8988T (cell line): ENCODE measurements around the gene HSPH1.
A peak's percentile ranks its signal among the peaks of the same experiment; 100 is the strongest.
"Not testable (repeated sequence)": the region's sequence is repeated elsewhere in the genome, so short reads cannot be mapped to it uniquely, and the experiment has no call there.

ENCODE experiments used
- DNase-seq: peaks from one replicate; pipeline ENCODE4 v3.0.0; 2011

HSPH1 gene

DNA sequence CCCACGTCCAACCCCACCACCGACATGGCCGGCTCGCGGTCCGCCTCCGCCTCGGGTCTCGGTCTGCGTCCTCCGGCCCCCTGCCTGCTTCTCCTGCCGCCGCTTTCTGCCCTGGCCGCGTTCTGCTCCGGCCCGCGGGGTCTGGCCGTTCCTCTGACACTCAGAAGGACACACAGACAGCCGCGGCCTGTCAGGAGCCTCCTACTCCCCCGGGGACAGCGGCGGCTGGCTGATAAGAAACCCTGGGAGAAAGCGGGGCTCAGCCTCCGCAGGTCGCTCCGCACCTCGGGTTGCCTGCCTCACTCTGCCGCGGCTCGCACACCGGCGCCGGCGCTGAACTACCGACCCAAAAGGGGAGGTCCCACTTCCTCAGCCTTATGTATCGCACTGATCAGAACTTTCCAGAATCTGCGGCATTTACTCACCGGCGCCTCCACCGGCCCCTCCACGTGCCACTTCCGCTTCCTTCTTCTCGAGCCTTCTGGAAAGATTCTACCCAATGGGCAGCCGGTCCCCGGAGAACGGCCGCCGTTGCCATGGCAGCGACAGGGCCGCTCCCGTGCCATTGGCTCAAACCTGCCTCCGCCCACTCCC is at the start of gene HSPH1:
Gene HSPH1, minus strand, starts transcription at position 348 of the 594 bp plus-strand sequence. Its CDS starts 322 bp downstream, at position 26.
- peak; percentile 84 for DNase-seq

DNA sequence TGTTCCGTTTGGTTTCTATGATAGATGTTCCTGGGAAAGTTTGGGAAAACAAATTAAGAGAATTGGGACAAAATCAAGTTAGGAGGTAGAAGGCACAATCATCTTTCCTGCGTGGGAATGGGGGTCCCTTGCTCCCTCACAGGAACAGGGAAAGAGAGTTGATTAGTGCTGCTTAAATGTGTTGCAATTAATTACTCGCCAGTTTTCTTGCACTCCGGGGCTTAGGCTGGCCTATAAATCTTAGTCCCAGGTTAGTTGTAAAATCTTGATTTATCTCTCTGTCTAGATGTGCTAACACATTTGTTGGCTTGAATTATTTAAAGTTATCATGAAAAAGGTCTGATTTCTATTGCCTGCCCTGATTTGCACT is 48.1 kb upstream of the HSPH1 start:
- DNase-seq = no peak

DNA sequence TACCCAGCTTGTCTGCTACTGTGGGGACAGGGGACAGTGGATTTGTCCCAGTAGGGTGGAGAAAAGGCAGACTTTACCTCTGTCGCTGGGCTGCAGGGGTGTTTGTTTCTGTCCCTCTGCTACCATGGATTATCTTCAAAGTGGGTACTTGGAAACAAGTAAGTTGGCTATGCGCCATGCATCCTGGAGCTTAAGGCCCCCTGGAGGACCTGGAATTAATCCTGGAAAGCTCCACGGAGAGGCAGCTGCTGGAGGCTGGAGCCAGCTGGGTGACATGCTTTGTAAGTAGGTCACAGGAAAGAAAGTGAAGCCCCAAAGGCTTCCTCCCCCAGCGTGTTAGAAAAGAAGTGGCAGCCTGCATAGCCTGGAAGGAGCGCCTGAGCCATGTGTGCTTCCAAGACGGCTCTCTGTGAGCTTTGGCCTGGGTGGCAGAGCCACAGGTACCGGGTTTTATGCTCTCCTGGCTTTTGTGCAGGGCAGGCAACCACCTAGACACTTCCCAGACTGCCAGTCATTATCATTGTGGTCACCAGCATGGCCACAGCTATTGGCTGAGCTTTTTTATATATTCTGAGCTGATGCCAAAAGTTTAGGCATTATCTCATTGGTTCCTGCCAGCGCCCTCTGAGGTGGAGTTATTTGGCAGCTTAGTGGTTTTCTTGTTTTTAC is 47.6 kb upstream of the HSPH1 start:
- DNase-seq = no peak

DNA sequence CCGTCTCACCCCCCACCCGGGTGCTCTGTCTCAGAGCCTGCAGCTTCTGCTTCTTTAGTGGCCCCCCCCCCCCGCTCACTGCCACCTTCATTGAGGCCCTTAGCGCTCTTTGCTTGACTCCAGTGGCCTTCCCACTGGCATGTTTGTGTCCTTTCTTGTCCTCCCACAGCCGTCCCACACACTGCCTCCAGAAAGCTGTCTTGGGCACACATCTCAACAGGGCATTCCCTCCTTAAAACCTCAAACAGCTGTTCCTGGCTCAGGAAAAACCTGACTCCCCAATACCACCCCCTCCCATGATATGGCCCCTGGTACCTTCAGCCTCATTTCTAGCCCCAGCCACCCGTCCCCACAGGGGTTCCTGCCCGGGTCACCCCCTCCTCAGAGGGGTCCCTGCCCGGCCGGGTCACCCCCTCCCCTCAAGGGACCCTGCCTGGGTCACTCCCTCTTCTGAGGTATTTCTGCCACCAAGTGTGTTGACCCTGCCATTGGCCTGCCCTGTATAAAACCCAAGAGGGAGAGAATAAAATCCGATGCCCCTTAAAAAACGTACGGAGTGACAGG is 46.9 kb upstream of the HSPH1 start:
- DNase-seq = no peak

DNA sequence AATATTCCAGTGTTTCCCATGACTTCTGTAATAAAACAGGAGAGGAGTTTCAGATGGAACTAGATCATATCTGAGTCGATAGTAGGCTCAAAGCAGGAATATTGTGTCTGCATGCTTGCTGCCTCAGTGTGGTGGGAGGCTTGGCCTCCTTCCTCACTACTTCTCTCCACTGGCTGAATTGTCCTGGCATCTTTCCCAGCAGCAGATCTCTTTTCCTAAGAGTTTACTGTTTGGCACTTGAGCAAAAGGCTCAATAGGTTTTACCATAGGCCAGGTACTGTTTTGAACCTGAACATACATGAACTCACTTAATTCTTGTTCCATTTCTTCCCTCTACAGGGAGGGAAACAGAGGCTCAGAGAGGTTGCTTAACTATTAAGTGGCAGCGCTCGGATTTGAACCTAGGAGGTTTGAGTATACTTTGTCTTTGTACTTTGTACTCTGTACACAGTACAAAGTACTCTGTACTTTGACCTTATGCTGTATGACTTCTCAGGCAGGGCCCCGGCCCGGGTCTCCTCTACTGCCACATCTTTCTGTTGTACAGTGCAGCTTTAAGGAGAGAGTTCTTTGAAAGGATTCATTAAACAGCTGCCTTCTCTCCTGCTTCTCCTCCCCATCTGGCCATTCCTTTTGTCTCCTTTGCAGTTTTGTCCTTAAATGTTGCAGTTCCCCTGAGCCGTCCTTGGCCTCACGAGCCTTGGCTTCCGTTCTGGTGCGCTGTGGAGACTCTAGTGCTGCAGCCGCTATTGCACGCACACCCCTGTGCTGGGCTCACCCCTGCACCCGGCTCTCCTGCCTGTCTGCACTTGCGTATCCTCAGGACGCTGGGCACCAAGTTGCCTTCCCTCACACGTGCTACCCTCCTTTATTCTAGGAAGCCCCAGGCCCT is 46.2 kb upstream of the HSPH1 start:
- no peak for DNase-seq

DNA sequence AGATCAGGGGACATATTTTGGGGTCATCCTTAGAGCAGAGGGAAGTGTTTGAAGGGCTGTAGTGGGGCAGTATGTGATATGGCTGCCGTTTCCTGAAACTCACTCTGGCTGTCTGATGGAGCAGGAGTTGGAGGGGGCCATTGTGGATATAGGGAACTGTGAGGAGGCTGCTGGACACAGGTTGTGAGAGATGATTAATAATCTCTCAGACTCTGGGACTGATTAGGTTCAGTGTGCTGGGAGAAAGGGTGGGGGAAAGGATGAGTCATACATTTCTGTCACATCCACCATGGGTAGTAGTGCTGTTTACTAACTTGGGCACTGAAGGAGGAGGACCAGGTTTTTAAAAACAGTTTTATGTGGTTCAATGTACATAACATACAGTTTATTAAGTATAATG is 42.9 kb upstream of the HSPH1 start:
- peak; percentile 31 for DNase-seq

DNA sequence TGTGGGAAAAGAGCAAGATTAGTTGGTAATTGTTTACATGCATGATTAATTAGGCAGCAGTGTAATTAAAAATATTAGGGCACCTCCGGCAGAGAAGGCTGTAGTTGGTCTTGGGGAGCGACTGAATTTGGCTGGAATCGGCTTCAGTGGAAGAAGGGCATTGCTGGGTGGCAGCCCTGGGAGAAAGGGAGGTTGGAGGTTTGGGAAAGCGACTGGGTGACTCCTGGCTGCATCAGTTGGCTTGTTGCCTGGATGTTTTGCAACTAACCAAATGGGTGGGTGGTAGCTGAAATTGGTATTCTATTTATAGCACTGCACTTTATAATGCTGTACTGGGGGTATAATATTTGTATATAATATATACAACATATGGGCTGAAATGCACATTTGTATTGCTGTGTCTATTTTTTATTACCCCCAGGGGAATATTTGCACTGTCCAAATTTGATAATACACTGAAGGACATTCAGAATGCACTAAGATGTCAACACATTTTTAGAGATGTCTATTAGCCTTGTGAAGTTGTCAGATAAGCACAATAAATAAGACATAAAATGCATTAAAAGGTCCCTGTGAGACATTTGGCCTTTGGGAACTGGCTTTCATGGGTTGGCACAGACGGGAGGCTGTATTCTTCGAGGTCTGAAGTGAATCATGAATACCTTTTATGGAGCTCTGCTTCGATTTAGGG is 39.8 kb upstream of the HSPH1 start:
- DNase-seq = no peak

DNA sequence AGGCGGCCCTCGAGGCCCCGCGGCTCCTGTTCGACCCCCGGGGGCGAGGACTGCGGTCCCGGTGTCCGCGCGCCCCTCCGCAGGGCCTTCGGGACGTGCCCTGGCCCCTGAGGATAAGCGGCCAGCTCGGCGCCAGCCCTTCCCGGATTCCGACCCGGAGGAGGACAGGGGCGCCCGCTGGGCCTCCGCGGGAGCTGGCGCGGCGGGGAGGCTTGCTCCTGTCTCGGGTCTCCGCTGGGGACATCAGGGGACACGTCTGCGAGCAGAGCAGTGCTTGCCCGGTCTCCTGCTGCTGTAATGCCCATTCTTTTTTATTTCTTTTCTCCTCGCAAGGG is 38.9 kb upstream of the HSPH1 start:
- DNase-seq = peak; percentile 60

DNA sequence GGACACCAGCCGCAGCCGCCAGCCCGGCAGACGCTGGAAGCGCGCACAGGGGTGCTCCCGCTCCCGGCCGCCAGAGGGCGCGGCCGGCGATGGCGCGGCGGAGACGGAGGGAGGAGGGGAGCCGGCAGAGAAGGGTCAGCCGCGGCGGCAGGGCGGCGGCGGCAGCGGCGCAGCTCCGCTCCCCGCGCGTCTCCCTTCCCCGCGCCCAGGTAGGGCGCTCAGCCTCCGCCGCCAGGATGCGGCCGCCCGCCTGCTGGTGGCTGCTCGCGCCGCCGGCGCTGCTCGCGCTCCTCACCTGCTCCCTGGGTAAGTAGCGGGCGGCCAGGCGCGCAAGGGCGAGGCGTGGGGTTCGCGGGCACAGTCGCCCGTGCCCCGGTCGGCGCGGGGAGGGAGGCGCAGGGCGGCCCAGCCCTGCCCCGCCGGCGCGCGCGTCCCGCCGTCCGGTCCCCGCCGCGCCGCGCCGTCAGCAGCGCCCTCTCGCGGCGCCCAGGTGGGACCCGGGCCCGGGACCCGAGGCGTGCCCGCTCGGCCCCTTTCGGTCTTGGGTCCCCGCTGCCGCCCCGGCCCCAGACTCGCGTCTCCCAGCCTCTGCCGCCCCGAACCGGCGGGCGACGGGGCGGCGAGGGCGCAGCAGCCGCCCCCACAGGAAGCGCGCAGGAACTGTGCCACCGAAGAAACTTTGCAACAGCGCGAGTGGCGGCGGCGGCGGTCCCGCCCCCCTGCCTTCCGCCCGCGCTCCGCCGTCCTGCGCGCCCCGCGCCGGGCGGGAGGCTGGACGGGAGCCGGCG is 38.3 kb upstream of the HSPH1 start, which contains the start of gene B3GLCT:
Gene B3GLCT, plus strand, starts transcription at position 127 of the 788 bp plus-strand sequence. Its CDS starts 110 bp downstream, at position 237.
- DNase-seq = peak; percentile 92

DNA sequence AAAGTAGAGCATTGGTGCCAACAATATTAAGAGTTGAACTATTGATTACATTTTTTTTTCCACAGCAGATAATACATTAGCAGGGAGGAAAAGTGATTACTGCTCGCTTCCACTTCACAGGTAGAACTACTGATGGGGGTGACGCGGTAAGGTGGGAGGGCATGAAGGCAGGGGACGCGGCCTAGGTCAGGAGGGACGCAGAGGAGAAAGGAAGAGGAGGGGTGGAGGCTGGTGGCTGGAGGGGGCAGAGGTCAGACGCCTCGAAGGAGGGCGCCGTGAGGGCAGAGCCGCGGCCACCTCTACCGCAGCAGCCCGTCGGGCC is 37.8 kb upstream of the HSPH1 start:
- DNase-seq = no peak

DNA sequence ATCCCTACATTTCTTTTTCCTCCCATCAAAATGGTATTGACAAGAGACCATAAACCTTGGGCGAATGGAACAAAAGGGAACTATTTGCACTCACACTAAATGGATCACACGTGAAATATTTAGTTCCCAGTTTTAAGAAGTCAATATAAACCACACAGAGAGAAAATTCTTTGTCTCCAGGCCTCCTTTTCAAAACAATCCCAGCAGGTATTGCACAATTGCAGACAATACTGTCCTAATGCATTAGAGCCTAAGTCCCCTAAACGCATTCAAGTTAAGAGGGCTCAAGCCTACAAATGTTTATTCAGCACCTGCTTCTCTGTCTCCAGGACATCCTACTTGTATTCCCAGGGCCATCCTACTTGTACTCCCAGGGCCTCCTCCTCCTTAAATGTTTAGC is 36.8 kb upstream of the HSPH1 start:
- DNase-seq = no peak

DNA sequence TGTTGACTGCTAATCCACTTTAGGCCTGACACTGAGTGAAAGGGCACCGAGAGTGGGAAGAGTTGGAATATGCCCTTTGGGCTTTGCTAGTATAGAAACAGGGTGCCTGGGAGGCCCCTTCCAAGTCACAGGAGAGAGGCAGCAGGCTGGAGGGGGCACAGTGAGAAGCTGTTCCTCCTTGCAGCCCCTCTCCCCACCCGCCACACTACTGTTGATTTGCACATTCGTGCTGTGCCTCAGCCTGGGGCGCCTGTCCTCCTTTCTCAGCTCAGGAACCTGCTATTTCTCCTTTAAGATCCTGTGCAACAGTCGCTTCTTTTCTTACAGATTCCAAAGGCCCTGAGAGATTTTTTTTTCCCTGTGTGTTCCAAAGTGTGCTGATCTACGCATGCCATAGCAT is 35.3 kb upstream of the HSPH1 start:
- no peak for DNase-seq

DNA sequence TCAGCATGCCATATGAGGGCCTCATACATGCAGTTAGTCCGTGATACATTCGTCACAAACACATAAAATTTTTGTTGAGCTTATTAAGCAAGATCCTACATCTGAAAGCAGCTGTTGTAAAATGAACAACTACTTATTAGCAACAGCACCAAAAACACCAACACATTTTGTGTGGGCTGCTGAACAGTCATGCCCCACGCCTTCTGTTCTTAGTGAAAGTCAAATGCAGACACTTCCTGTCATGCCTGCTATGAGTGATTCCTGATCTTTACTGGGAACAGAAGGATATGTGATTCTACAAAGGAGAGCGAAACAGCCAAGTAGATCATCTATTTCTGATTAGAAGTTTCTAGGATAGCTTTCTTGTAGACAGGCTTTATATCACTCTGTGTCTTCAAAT is 33.9 kb upstream of the HSPH1 start:
- DNase-seq = no peak

DNA sequence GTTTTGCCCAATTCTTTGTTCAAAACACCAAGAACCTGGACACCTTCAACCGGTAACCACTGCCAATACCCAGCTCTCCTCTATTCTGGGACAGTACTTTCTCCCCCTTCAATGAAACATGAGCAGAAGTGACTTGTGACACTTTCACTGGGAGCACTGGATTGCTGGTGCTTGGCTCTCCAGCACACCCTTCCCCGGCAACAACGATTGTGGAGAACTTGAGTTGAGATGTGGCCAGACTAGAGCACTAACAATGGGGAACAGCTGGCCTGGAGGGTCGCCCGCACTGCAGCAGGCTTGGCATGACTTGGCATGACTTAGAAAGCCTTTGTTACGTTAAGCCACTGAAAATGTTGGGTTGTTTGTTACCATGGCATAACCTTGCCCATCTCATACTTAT is 30.6 kb upstream of the HSPH1 start:
- no peak for DNase-seq

DNA sequence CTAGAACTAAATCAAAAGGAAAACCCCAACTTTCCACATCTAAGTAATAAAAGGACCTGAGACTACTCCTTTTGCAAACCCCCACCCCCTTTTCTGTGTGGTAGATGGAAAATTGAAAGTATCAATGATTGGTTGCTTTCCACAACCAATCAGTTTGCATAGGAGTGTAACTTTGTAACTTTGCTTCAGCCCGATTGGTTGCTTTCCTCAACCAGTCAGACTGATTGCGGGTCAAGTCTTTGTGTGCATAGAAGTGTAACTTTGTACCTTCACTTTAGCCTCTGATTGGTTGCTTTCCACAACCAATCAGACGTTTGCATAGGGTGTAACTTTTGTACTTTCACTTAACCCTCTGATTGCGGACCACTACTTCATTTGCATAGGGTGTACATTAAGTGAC is 30.0 kb upstream of the HSPH1 start:
- no peak for DNase-seq

DNA sequence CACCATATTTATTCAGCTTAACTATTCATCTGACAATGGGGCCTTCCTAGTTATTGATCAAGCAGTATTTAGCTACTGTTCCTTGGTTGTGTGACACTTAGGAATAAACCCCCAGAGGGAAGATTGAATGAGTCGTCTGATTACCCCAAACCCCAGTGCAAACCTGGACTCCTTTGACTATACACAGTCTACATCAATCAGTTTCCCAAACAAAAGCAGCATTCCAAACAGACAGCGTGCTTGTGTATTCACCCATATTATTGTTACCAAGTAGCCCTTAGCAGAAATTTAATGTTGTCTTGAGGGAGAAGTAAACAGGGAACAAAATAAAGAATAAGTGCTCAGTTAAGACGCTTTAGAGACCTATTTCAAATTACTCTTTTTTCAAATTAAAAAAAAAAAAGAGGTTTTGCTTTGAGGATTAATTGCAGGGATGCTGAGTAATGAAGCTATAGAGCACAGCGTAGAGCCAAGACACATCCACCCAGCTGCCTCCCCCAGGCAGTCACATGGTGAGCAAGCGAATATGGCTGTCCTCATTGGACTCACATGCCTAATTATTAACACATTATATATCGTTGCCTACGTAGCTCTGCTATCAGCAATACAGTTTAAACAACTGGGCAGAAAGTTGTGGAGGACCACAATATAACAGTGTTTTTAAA is 23.4 kb upstream of the HSPH1 start:
- DNase-seq = no peak

DNA sequence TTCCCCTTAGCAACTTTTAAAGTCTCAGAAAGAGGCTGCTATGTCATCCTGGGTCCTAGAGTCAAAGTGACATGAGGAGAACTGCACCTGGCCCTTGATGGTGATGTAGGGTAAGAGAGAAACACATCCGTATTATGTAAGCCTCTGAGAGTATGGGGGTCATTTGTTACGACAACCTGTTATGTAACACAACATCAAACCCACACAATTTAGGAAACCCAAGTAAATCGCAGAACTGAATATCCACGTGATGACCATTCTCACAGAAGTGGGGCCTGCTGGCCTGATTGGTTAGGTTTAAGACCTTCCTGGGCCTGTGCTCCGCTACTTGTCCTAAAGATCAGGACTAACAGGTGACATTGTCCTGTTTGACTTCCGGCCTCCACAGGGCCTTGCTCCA is 22.7 kb upstream of the HSPH1 start:
- DNase-seq = no peak

DNA sequence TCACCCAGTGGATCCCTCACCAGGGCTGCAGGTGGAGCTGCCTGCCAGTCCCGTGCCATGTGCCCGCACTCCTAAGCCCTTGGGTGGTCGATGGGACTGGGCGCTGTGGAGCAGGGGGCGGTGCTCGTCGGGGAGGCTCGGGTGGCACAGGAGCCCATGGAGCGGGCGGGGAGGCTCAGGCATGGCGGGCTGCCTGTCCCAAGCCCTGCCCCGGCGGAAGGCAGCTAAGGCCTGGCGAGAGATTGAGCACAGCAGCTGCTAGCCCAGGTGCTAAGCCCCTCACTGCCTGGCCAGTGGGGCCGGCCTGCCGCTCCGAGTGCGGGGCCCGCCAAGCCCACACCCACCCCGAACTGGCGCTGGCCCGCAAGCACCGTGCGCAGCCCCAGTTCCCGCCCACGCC is 21.3 kb upstream of the HSPH1 start:
- no peak for DNase-seq

DNA sequence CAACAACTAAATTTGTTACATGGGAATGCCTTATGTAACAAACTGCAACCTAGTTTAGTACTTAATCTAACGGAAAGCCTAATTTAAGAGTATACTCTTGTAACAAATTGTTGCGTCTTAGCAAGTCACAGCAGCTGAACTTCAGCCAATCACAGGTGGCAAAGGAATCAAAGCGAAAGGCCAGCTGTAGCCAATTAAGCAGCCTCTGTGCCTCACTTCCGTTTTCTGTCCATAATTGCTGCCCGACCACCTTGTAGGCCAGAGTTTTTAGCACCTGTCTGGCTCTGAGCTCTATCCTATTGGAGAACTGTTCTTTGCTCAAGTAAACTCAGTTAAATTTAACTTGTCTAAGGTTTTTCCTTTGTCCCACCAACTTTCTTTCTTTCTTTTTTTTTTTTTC is 18.1 kb upstream of the HSPH1 start:
- no peak for DNase-seq

DNA sequence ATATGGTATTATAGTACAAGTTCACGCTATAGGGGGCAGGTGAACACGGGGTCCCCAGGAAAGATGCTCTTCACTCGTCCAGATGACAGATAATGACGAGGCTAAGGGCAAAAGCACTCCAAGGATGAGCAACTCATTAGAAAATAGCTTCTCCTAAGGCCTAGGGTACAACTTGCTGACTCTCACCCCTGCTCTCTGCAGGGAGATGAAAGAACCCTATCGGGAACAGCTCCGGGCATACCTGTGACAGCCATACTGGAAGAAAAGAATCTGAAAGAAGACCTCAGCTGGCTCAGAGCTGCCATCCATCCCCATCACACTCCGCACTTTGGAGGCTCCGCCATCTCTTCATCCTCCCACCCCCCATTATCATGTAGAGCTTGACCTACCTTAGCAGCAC is 17.5 kb upstream of the HSPH1 start:
- DNase-seq = no peak

DNA sequence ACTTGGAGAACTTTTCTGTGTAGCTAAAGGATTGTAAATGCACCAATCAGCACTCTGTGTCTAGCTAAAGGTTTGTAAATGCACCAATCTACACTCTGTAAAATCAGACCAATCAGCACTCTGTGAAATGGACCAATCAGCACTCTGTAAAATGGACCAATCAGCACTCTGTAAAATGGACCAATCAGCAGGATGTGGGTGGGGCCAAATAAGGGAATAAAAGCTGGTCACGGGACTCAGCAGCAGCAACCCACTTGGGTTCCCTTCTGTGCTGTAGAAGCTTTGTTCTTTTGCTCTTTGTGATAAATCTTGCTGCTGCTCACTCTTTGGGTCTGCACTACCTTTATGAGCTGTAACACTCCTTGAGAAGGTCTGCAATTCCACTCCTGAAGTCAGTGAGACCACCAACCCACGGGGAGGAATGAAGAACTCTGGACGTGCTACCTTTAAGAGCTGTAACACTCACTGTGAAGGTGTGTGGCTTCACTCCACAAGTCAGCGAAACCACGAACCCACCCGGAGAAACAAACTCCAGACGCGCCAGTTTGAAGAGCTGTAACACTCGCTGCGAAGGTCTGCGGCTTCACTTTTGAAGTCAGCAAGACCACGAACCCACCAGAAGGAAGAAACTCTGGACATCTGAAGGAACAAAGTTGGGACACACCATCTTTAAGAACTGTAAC is 16.2 kb upstream of the HSPH1 start:
- DNase-seq = not testable (repeated sequence)
